Skin of body (tissue), 2 donors: ENCODE results near the gene SNX12. TPM values are rescaled to one million over a fixed set of nuclear protein-coding genes. Genes with fewer than 3 reads are reported as not detected.

ENCODE experiments used
- DNase-seq: peaks from one replicate; lab custom pipeline; 2025; lab: John Stamatoyannopoulos, UW
- total RNA-seq: library from RNA; depleted of rRNA; stranded (reverse); fragments of >200 nt; gene quantifications from one replicate; pipeline ENCODE4 v1.2.3, GENCODE V29; 2014

SNX12 gene
- 31.2 TPM for total RNA-seq

- peak; percentile 86 for DNase-seq
Measured at GRCh38 chrX:71068044-71068918, at the start of gene SNX12. Gene SNX12, minus strand, starts transcription at chrX:71068334. Its CDS starts 28 bp downstream, at chrX:71068306.

GRCh38 chrX:71117358-71117757 lies 49.2 kb upstream of the SNX12 start:
- DNase-seq = no peak

DNA sequence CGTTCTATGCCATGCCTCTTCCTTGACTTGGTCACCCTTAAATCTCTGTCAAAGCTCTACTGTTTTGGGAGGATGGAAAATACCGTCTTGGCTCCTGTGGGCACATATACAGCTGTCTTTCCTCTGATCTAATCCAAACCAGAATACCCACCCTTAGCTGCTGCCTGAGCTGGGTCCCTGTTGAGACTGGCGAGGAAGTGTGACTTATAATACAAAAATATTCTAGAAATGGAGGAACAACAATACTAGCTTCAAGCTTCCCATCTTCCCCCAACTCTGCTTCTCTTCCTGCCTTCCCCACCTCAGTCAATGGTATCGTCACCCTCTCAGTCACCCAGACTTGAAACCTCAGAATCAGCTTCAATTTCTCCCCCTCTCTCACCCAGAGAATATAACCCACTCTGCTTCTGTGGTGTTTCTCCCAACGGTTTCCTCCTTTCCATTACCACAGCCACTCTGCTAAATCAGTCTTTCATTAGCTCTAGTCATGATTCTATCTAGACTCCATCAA lies 43.8 kb upstream of the SNX12 start:
- no peak for DNase-seq

- DNase-seq = no peak
Measured at GRCh38 chrX:71111141-71111843, 43.2 kb upstream of the SNX12 start, which contains the start of gene IL2RG. Gene IL2RG, minus strand, starts transcription at chrX:71111577. Its CDS starts 38 bp downstream, at chrX:71111539.

GRCh38 chrX:71109051-71109450 lies 40.9 kb upstream of the SNX12 start:
- no peak for DNase-seq

DNA sequence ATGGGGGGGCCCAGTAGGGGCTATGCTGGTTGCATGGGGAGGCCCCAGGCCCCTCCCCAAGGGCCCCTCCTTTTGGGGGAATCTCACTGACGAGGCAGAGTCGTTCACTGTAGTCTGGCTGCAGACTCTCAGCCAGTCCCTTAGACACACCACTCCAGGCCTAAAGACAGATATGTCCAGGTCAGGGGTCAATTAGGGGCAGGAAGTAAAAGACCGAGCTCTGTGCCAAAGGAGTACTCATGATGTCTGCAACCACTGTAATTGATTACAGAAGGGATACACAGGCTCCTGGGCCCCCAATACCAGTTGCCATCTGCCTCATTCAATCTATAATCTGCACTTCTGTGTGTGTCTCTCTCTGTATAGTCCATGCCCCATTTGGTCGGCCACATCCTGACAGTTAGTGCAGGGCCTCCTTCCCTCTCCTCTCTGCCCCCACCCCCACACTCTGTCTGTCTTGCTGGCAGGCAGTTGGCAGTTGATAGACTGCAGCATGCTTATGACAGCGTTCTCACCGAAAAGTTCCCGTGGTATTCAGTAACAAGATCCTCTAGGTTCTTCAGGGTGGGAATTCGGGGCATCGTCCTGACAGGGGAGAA lies 39.7 kb upstream of the SNX12 start:
- DNase-seq = no peak

DNA sequence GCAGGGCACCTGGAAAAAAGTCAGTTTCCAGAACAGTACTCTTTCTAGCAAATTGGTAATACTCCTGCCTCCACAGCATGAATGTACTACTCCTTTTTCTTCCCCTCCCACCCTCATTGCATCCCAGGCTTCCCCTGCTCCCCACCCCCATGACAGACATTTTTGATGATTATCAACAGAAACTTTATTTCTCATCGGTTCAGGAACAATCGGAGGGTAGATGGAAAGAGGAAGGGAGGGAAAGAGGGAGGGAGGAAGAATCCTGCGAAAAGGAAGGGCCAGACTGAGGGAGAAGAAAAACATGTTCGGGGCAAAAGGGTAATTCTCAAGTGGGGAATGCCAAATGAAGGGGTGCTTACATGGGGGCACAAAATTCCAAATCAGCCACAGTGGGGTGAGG lies 39.1 kb upstream of the SNX12 start:
- no peak for DNase-seq

DNA sequence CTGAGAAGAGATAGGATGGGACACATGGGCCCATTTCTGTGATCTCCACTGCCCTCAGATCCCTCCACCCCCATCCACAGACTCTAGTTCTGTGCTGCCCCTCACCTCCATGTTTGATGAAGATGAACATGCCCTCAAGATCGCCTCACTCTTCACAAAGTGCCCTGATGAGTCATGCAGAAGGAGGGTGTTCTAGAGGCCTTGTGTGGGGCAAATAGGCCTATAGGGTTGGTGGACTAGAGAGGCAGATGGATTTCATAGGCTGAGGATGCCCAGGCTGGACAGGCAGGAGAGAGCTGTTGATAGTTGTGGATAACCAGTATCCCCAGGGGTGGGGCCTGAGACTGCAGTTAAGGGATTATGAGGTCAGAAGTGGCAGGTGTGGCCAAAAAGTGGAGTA lies 38.3 kb upstream of the SNX12 start, which contains the start of gene CXorf65:
TSS of gene CXorf65 (minus strand) at position 314 of the 400 bp plus-strand sequence. CDS start at position 130, 184 bp downstream.
- DNase-seq = no peak

DNA sequence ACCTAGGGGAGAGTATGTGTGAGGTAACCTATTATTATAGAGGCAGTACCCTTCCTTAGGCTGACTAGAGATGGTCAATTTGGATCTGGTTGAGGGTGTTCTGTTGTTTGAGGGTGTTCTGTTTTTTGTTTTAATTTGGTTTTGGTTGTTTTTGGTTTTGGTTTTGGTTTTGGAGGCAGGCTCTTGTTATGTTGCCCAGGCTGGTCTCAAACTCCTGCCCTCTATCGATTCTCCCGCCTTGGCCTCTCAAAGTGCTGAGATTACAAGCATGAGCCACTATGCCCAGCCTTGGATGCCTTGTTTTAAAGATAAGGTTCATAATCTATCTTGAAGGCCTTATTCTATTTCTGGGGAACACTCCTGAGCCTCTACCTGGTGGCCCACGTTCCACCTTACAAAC lies 37.5 kb upstream of the SNX12 start:
- DNase-seq = no peak

DNA sequence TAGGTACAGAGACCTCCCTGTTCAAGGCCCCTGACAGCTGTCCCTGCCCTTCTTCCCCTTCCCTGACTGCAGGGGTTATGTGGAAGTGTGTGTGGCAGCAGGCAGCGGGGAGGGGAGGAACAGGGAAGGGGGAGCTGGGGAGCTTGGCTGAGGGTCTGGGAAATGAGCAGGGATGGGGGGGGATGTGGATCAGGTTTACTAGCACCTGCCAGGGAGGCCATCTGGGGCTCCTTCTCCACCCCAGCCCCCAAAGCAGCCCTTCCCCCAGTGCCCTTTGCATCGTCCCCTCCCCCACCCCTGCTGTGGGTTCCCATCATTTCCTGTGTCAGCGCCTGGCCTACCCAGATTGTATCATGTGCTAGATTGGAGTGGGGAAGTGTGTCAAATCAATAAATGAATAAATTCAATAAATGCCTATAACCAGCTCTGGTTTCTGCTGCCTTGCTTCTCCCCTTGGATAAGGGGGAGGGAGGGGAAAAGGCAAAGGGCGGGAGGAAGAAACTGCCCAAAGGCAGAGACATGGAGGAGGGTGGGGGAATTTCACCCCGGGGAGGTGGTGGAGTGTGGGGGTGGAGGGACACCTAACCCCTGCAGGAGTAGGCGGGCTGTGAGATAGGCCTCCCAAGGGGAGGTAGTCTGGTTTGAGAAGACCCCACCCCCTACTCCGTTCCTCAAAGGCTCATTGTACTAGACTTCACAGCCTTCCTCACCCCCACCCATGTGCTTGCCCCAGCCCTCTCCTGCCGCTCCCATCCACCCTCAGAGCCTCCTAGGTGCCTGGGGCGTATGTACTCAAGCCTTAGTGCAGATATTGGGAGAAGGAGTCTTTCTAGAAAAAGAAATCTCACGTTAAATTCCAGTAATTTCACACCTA lies 35.2 kb upstream of the SNX12 start:
- peak; percentile 12 for DNase-seq

DNA sequence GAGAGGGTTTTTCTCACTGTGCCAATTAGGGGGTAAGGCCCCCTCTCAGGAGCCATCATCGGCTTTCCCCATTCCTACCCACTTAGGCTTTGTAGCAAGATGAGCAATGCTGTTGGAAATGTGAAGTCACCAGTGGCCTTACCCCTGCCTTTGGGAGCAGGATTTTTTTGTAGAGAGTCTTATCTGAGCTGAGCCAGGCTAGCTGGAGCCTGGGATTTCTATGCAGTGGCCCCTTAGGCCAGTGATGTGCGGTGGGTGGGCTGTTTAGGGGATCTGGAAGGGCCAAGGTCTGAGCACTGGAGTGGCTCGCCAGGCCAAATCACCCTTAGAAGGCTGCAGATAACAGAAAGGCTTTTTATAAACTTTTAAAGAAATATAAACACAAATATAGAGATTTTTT lies 34.2 kb upstream of the SNX12 start:
- no peak for DNase-seq

DNA sequence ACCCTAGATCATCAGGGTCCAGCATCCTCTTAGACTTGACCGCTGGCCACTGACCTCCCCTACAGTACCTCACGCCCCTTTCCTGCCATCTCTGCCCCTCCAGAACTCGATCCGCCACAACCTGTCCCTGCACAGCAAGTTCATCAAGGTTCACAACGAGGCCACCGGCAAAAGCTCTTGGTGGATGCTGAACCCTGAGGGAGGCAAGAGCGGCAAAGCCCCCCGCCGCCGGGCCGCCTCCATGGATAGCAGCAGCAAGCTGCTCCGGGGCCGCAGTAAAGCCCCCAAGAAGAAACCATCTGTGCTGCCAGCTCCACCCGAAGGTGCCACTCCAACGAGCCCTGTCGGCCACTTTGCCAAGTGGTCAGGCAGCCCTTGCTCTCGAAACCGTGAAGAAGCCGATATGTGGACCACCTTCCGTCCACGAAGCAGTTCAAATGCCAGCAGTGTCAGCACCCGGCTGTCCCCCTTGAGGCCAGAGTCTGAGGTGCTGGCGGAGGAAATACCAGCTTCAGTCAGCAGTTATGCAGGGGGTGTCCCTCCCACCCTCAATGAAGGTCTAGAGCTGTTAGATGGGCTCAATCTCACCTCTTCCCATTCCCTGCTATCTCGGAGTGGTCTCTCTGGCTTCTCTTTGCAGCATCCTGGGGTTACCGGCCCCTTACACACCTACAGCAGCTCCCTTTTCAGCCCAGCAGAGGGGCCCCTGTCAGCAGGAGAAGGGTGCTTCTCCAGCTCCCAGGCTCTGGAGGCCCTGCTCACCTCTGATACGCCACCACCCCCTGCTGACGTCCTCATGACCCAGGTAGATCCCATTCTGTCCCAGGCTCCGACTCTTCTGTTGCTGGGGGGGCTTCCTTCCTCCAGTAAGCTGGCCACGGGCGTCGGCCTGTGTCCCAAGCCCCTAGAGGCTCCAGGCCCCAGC lies 32.7 kb upstream of the SNX12 start:
- no peak for DNase-seq

DNA sequence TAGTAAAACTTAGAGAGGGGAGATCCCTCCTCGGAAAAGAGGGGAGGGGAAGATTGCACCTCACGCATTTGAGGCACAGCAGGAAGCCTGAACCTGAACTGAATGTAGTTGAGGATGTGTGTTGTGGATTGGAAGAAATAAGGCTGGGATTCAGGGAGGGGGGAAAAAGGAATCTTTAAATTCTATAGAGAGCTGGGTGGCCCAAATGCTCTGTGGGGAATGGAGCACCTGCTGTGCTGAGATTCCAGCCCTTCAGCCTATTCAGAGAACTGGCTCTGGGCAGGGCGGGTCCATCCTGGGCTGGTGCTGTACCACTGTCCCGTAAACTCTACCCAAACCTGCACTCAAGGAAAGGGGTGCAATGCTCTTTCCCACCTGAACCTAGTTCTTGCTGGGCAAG lies 31.6 kb upstream of the SNX12 start:
- DNase-seq = no peak

GRCh38 chrX:71098951-71099506 lies 30.9 kb upstream of the SNX12 start:
- DNase-seq = no peak

DNA sequence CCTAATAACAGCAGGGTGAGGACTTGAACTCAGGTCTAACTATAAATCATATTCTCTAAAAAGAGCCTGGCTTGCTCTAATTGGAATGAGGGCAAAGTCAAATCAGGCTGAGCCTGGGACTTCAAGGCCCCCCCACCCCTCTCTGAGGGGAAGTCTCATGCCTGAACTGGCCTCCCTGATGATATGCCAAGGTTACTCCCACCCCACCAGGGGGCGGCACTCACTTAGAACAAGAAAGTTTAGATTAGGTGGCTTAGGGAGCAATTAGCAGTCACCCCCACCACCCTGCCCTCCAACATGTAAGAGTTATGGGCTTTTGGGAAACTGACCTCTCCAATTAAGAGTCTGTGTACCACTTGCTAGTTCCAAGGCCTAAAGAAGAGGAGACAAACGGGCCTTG lies 30.2 kb upstream of the SNX12 start:
- peak; percentile 7 for DNase-seq

GRCh38 chrX:71096760-71097032 lies 28.6 kb upstream of the SNX12 start:
- DNase-seq = no peak

GRCh38 chrX:71095981-71096759 lies 28.0 kb upstream of the SNX12 start:
- peak; percentile 35 for DNase-seq

- DNase-seq = peak; percentile 69
Measured at GRCh38 chrX:71095555-71095980, 27.4 kb upstream of the SNX12 start, which contains the start of gene FOXO4. Gene FOXO4, plus strand, starts transcription at chrX:71095851. Its CDS starts 678 bp downstream, at chrX:71096529.

DNA sequence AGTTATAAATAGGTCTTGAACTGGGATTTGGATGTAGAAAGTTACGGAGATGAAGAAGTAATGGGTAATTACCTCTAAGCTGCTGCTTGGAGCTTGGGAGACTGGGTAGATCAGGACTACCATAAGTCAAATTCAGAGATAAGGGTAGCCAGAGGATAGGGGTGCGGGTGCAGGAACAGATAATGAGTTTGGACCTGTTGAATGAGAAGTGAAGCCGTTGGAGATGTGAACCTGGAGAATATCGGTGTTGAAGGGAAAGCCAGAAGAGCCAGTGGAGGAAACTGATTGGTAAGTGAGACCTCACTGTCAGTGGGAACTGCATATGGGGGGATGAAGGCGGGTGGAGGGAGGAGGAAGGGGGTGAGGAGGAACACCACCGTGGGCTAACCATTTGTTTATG lies 26.9 kb upstream of the SNX12 start:
- DNase-seq = no peak
